Measurements from ENCODE around the gene AJAP1.
"Not testable (repeated sequence)": the region's sequence is repeated elsewhere in the genome, so short reads cannot be mapped to it uniquely, and the experiment has no call there.

AJAP1 gene

GRCh38 chr1:4653796-4654725 is at the start of gene AJAP1:
Gene AJAP1 (plus strand): TSS chr1:4654609. CDS start chr1:4655426, 817 bp downstream.
- DNase-seq: no peak

- DNase-seq: no peak
Observed at GRCh38 chr1:4605158-4605557, 49.3 kb upstream of the AJAP1 start.

GRCh38 chr1:4611563-4612341 is 42.7 kb upstream of the AJAP1 start:
- DNase-seq: no peak

- DNase-seq: no peak
Observed at GRCh38 chr1:4612991-4613390, 41.4 kb upstream of the AJAP1 start.

- DNase-seq: no peak
Observed at GRCh38 chr1:4613606-4614370, 40.6 kb upstream of the AJAP1 start.

- no peak for DNase-seq
Observed at GRCh38 chr1:4614371-4615137, 39.9 kb upstream of the AJAP1 start.

GRCh38 chr1:4615138-4615470 is 39.3 kb upstream of the AJAP1 start:
- no peak for DNase-seq

GRCh38 chr1:4615501-4615900 is 38.9 kb upstream of the AJAP1 start:
- no peak for DNase-seq

- DNase-seq: no peak
Observed at GRCh38 chr1:4616831-4617465, 37.5 kb upstream of the AJAP1 start.

GRCh38 chr1:4617506-4617905 is 36.9 kb upstream of the AJAP1 start:
- no peak for DNase-seq

- DNase-seq: not testable (repeated sequence)
Observed at GRCh38 chr1:4618827-4619226, 35.6 kb upstream of the AJAP1 start.

- DNase-seq: no peak
Observed at GRCh38 chr1:4621646-4622045, 32.8 kb upstream of the AJAP1 start.

GRCh38 chr1:4622821-4623220 is 31.6 kb upstream of the AJAP1 start:
- no peak for DNase-seq

- no peak for DNase-seq
Observed at GRCh38 chr1:4624141-4624715, 30.2 kb upstream of the AJAP1 start.

GRCh38 chr1:4624801-4625200 is 29.6 kb upstream of the AJAP1 start:
- DNase-seq: no peak

GRCh38 chr1:4626061-4626460 is 28.3 kb upstream of the AJAP1 start:
- no peak for DNase-seq

GRCh38 chr1:4626560-4627319 is 27.7 kb upstream of the AJAP1 start:
- DNase-seq: no peak

GRCh38 chr1:4627353-4627752 is 27.1 kb upstream of the AJAP1 start:
- DNase-seq: no peak

GRCh38 chr1:4628992-4629391 is 25.4 kb upstream of the AJAP1 start:
- no peak for DNase-seq

- no peak for DNase-seq
Observed at GRCh38 chr1:4630561-4630960, 23.8 kb upstream of the AJAP1 start.

GRCh38 chr1:4631321-4631720 is 23.1 kb upstream of the AJAP1 start:
- no peak for DNase-seq
